Central memory CD8-positive, alpha-beta T cell (primary cell): Measurements from ENCODE around the gene OGA.

Experiments used
- ATAC-seq: fragments of 150-1000 bp; cut with Tn5 transposase; replicated peaks from 2 replicates; pipeline ENCODE4 v1.10.0; 2022; ENCODE audit warnings: mild to moderate bottlenecking, moderate FRiP score, moderate number of reproducible peaks; ENCODE audit not compliant: poor library complexity, severe bottlenecking; ENCODE audit errors: extremely low read depth
- DNase-seq, 2 donors: peaks; one replicate each; pipeline ENCODE4 v3.0.0; 2021; ENCODE audit warnings: low spot score in 2 of 2
- H3K27ac Mint-ChIP-seq: one replicate; pipeline ENCODE4 v1.8.0; 2022; ENCODE audit warnings: low read depth, mild to moderate bottlenecking, moderate library complexity, mixed read lengths
- H3K27me3 Mint-ChIP-seq: one replicate; pipeline ENCODE4 v1.8.0; 2022; ENCODE audit warnings: mixed read lengths
- H3K36me3 Mint-ChIP-seq: one replicate; pipeline ENCODE4 v1.8.0; 2022; ENCODE audit warnings: mild to moderate bottlenecking, moderate library complexity, mixed read lengths; ENCODE audit not compliant: insufficient read depth
- H3K4me1 Mint-ChIP-seq: one replicate; pipeline ENCODE4 v1.8.0; 2022; ENCODE audit warnings: mixed read lengths
- H3K4me3 Mint-ChIP-seq: one replicate; pipeline ENCODE4 v1.8.0; 2022; ENCODE audit warnings: mild to moderate bottlenecking, moderate library complexity, mixed read lengths
- H3K9me3 Mint-ChIP-seq: one replicate; pipeline ENCODE4 v1.8.0; 2022; ENCODE audit warnings: mixed read lengths

Gene OGA

GRCh38 chr10:101775273-101776160, 42.7 kb downstream of the OGA start, which contains the start of gene FGF8:
Gene FGF8, minus strand, starts transcription at chr10:101776114. Its CDS starts 214 bp downstream, at chr10:101775900.
- no peaks in the 10 kb centered on the region for H3K9me3 Mint-ChIP-seq
- peak within 1 kb of the TSS; percentile 71 for H3K4me3 Mint-ChIP-seq
- ATAC-seq (no peak), DNase-seq (no peak)
- H3K4me1 Mint-ChIP-seq, result peaks cover 19% of the 10 kb centered on the region
- H3K36me3 Mint-ChIP-seq, result peaks cover 2% of the 10 kb centered on the region
- peak within 1 kb of the TSS; percentile 55 for H3K27ac Mint-ChIP-seq
- peaks cover 77% of the 10 kb centered on the region for H3K27me3 Mint-ChIP-seq

- peak overlapping the region; percentile 38 for H3K4me3 Mint-ChIP-seq
- no peak for ATAC-seq
- peaks cover 77% of the 10 kb centered on the region for H3K27me3 Mint-ChIP-seq
Measured at GRCh38 chr10:101774589-101775272, 43.5 kb downstream of the OGA start.

DNA sequence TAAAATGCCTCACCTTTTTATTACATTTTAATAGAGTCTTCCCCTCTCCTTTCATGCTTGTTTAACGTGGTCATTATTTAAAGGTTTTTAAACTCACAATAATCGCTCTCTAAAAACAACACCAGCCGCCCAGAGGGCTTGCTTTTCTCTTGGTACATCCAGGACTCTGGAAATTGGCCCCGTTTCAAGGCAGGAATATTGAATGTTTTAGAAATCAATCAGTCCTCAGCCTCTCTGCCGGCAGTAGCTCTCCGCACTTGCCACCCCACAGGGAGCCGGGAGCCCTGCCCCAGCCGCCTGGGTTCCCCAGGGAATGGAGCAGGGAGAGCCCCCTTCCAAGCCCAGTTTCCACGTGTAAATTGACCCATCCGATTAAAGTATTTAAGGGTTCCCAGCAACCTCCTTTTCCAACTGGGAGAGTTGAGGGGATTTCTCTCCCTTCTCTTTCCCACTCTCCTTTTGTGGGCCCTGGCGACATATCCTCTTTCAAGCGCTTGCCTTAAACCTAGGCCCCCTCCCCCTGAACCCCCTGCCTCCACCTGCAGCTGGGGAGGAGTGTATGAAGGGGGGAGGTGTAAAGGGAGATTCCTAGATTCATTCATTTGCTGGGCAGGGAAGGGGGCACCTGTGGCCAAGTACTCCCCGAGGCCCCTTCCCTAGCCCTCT, 44.2 kb downstream of the OGA start:
- peaks cover 16% of the 10 kb centered on the region for H3K4me1 Mint-ChIP-seq
- peak overlapping the region; percentile 55 for H3K27ac Mint-ChIP-seq
- H3K4me3 Mint-ChIP-seq, result no peak overlapping the region
- no peak for DNase-seq
- peaks cover 2% of the 10 kb centered on the region for H3K36me3 Mint-ChIP-seq
- no peak for ATAC-seq
- H3K9me3 Mint-ChIP-seq, result no peaks in the 10 kb centered on the region
- H3K27me3 Mint-ChIP-seq, result peaks cover 79% of the 10 kb centered on the region

More at GRCh38 chr10:101774589-101775272, 43.5 kb downstream of the OGA start:
- Mint-ChIP-seq H3K9me3 (no peaks in the 10 kb centered on the region), H3K36me3 (peaks cover 2% of the 10 kb centered on the region), H3K27ac (peak overlapping the region; percentile 55), H3K4me1 (peaks cover 19% of the 10 kb centered on the region)
- no peak for DNase-seq

DNA sequence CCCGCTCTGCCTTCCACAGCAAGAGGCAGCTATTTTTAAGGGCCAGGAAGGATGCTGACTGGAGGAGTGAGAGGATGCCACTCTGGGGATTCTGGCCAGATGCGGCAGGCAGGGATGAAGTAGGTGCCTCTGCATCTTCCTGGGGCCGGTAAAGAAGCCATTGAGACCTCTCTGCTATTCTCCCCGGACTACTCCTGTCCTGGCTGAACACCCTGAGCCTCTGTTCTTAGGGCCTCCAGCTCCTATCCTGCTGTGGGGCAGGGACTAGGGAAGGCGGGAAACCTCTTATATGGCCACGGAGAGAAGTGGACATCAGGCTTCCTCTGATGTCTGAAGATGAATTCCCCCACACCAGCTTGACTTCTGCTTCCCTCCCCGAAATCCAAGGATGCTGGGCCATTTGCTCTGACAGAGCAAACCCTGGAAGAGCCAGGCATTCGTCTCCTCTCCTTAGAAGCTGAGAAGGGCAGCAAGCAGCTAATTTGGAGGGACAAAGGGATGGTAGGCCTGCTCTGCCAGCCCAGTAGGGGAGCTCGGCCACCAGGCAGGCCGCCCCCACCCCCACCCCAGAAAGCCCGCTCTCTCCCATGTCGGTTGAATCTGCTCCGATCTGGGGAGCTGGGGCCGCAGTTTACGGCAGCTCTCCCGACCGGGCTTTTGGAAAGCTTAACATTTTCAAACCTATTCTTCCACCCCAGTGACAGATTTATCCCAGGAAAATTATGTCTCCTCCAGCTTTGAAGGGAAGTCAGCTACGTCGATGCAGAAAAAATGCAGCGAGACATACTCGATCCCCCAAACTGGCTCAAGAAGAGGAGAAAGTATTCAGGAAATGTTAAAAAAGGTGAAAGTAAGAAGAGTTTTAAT, 45.1 kb downstream of the OGA start:
- Mint-ChIP-seq H3K27me3 (peaks cover 73% of the 10 kb centered on the region), H3K4me3 (no peak overlapping the region), H3K9me3 (no peaks in the 10 kb centered on the region), H3K4me1 (peaks cover 11% of the 10 kb centered on the region), H3K36me3 (no peaks in the 10 kb centered on the region), H3K27ac (no peak overlapping the region)
- DNase-seq (no peak), ATAC-seq (no peak)

DNA sequence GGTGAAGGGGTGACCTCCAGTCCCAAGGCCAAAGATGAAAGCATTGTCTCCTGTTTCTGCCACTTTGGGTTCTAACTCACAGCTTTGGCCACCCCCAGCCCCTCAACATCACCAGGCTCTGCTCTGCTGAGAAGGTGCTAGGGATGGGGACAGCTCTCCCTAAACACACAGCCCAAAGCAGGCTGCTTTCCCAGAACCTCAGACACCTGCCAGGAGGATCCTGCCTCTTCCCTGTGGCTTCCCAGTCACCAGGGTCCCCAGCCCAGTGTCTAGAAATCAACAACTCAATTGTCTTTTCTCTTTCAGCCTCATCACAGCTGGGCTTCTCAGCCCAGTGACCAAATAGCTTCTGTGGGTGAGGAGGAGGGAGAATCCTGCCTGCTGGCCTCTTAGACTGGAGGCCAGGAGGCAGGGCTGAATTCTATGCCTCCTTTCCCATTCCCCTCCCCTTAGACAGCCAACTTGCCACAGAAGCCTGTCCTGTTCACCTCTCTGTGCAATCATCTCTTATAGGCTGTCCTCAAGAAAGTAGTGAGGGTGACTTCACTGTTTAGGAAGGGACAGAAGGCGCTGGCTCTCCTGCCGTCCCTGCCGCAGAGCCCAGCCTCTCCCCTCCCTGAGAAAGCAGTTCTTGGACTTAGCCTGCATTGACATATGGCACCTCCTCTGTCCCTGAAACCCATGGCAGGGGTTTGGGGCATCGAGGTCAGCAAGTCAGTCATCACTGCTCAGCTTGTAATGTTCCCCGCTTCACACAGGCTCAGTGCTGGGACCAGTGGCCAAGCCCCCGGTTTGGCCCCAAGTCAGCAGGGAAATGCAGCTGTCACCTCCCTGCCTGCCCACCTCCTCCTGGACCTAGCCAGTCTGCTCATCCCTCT, 46.0 kb downstream of the OGA start:
- no peak overlapping the region for H3K27ac Mint-ChIP-seq
- H3K4me3 Mint-ChIP-seq, result no peak overlapping the region
- peaks cover 11% of the 10 kb centered on the region for H3K4me1 Mint-ChIP-seq
- ATAC-seq (no peak), DNase-seq (no peak)
- H3K9me3 Mint-ChIP-seq, result no peaks in the 10 kb centered on the region
- H3K27me3 Mint-ChIP-seq, result peaks cover 64% of the 10 kb centered on the region
- no peaks in the 10 kb centered on the region for H3K36me3 Mint-ChIP-seq

DNA sequence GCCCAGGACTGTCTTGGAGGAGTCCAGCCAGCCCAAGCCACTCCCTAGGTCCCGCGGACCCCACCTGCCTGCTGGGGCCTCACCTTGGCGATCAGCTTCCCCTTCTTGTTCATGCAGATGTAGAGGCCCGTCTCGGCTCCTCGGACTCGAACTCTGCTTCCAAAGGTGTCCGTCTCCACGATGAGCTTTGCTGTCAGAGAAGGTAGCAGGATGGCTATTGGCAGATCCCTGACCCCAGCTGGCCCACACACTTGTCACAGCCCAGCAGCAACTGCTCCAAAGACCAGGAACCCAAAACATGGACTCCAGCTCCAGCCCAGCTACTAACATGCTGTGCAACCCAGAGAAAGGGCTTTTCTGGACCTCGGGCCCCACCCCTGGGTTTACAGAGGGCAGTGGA, 46.9 kb downstream of the OGA start:
- ATAC-seq, result no peak
- Mint-ChIP-seq H3K36me3 (no peaks in the 10 kb centered on the region), H3K27me3 (peaks cover 63% of the 10 kb centered on the region), H3K4me3 (no peak overlapping the region), H3K4me1 (peaks cover 6% of the 10 kb centered on the region), H3K27ac (no peak overlapping the region), H3K9me3 (no peaks in the 10 kb centered on the region)
- DNase-seq, result no peak

DNA sequence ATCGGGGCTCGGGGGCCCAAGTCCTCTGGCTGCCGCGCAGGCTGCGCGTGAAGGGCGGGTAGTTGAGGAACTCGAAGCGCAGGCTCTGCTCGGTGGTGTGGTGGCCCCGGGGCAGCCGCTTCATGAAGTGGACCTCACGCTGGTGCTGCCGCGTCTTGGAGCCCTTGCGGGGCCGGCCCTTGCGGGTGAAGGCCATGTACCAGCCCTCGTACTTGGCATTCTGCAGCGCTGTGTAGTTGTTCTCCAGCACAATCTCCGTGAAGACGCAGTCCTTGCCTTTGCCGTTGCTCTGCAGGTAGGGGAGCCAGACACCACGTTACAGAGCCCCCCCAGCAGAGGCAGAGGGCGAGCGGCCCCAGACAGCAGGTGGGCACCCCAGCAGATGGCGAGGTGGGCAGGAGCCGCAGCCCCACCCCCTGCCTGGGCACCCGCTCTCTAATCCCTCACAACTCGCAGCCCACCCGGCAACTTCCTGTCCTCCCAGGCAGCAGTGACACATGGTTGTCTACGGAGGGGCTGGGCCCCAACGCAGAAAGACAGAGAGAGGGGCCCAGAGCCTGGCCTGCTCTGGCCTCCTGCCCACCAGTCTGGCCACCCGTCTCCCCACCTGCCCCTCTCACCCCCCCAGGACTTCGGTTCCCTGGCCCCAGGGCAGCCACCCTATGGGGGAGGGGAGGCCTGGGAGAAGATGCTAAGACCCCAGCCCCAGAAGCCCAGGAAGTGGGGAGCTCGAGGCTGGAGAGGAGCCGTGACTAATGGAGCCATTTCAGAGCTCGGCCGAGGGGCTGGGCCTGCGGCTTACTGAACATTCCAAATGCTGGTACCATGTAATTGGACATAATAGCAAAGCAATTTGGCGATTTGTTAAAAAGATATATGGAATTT, 47.7 kb downstream of the OGA start:
- ATAC-seq (no peak), DNase-seq (no peak)
- Mint-ChIP-seq H3K36me3 (no peaks in the 10 kb centered on the region), H3K4me3 (no peak overlapping the region), H3K27me3 (peaks cover 64% of the 10 kb centered on the region), H3K4me1 (peaks cover 6% of the 10 kb centered on the region), H3K27ac (no peak overlapping the region), H3K9me3 (no peaks in the 10 kb centered on the region)

GRCh38 chr10:101769541-101770180, 48.6 kb downstream of the OGA start:
- Mint-ChIP-seq H3K4me3 (no peak overlapping the region), H3K36me3 (no peaks in the 10 kb centered on the region), H3K4me1 (peaks cover 6% of the 10 kb centered on the region), H3K27ac (no peak overlapping the region), H3K27me3 (peaks cover 58% of the 10 kb centered on the region), H3K9me3 (no peaks in the 10 kb centered on the region)
- DNase-seq, result no peak
- no peak for ATAC-seq

- ATAC-seq (no peak), DNase-seq (no peak)
- Mint-ChIP-seq H3K27ac (no peak overlapping the region), H3K36me3 (no peaks in the 10 kb centered on the region), H3K4me1 (peaks cover under 1% of the 10 kb centered on the region), H3K9me3 (no peaks in the 10 kb centered on the region), H3K4me3 (no peak overlapping the region), H3K27me3 (peaks cover 49% of the 10 kb centered on the region)
Measured at GRCh38 chr10:101768791-101769170, 49.5 kb downstream of the OGA start.

DNA sequence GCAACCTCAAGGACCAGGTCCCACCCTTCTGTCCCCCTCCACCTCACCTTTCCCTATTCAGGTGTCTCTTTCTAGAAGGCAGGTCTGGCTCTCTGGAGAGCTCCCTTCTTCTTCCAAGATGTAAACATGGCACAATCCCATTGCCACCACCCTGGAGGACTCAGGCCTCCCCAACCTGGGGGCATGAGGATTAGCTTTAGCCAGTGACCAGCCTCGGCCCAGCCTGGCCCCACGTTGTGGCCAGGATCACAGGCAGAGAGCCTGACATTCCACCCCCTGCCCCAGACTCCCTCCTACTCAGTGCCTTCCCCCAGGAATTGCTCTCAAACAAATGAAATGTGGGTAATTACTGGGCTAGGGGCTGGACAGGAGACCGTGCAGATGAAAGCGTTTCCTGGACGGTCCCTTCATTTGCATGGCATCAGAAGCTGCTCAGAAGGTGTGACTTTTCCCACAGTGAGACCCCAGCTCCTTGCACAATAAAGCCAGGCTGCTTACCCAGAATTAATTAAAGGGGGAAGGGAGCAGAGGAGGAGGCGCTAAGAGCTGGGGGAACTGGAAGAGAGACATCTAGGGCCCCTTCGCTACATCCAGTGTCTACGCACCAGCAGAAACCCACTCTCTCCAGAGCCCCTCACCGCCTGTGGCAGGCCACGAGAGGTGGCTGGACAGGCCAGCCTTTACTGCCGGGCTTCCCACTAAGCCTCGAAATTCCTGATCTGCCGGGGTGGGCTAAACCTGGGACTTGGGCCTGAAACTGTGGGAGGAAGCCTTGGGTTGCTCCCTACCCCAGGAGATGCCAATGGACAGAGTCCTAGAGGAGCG, 50.1 kb downstream of the OGA start:
- no peak for DNase-seq
- Mint-ChIP-seq H3K36me3 (no peaks in the 10 kb centered on the region), H3K4me1 (no peaks in the 10 kb centered on the region), H3K9me3 (no peaks in the 10 kb centered on the region), H3K27ac (no peak overlapping the region), H3K27me3 (peaks cover 43% of the 10 kb centered on the region), H3K4me3 (no peak overlapping the region)
- ATAC-seq, result no peak
